ENCODE data around the gene NEURL3. TPM values are rescaled to one million over a fixed set of nuclear protein-coding genes. Genes with fewer than 3 reads are reported as not detected.

The NEURL3 gene
- total RNA-seq, 1 donor from 2014 or later: not detected

DNA sequence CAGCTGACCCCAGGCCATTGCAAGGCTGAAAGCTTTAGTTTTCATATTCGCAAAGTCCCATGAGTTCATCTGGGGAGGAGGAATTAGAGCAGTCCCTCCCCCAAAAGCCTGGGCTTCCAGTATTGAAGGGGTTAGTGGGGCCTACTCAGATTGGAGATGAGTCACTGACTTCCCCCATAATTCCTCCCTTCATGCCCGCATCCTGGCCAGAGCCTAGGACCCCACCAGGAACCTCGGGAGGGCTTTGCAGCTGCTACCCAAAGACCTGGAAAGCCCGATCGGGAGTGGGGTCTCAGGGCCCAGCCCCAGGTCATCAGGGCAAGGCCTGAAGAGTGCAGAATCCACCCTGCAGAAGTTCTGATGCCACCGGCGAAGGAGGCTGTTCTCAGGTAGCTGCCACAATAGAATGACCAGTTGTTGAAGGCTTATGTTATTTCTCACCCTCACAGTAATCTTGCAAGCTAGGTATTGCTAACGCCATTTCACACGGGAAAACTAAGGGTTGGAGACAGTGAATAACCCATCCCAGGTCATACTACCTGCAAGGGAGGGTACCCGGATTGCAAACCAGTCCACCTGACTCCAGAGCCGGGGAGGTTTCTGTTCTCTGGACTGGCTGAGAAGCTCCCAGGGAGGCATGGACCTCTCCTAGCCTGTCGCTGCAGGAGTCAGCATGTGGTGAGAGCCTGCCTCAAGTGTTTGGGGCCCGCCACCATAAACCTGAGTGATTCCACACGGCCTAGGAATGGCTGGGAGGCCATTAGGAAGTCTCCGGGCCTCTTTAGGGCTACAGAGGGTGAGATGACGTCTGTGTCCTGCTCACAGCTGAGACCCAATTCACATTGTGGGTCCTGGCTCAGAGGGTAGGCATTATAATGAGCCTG, 25.6 kb upstream of the NEURL3 start:
- no peak for DNase-seq (ENCODE audit: low spot score)
- no peaks in the 10 kb centered on the region for H3K9me3 Mint-ChIP-seq (ENCODE audit: low read depth)
- peaks cover 8% of the 10 kb centered on the region for H3K27me3 Mint-ChIP-seq (ENCODE audit: low read depth)
- H3K36me3 Mint-ChIP-seq (ENCODE audit: low read depth): no peaks in the 10 kb centered on the region
- H3K4me1 Mint-ChIP-seq (ENCODE audit: low read depth): peaks cover 69% of the 10 kb centered on the region
- H3K4me3 Mint-ChIP-seq (ENCODE audit: unreplicated experiment): no peak overlapping the region
- H3K27ac Mint-ChIP-seq (ENCODE audit: unreplicated experiment): peak overlapping the region; percentile 98
- TF ChIP-seq, protein P1, sequence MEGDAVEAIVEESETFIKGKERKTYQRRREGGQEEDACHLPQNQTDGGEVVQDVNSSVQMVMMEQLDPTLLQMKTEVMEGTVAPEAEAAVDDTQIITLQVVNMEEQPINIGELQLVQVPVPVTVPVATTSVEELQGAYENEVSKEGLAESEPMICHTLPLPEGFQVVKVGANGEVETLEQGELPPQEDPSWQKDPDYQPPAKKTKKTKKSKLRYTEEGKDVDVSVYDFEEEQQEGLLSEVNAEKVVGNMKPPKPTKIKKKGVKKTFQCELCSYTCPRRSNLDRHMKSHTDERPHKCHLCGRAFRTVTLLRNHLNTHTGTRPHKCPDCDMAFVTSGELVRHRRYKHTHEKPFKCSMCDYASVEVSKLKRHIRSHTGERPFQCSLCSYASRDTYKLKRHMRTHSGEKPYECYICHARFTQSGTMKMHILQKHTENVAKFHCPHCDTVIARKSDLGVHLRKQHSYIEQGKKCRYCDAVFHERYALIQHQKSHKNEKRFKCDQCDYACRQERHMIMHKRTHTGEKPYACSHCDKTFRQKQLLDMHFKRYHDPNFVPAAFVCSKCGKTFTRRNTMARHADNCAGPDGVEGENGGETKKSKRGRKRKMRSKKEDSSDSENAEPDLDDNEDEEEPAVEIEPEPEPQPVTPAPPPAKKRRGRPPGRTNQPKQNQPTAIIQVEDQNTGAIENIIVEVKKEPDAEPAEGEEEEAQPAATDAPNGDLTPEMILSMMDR (IDR thresholded peaks at IDR 0.05): no peak

DNA sequence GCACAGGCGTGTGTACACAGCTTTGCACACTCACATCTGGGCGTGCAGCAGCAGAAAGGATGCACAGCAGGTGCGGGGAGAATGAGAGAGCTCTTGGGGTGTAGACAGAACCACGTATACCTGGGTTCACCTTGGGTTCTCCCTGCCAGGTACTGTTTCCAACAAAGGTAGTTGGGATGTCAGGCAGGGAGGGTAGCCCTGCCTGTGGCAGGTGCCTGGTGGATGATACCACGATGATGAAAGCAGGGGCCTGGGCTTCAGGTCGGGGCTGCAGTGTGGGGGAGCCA, 24.9 kb upstream of the NEURL3 start:
- Mint-ChIP-seq H3K9me3 (ENCODE audit: low read depth) (no peaks in the 10 kb centered on the region), H3K4me3 (ENCODE audit: unreplicated experiment) (no peak overlapping the region), H3K27me3 (ENCODE audit: low read depth) (peaks cover 8% of the 10 kb centered on the region), H3K36me3 (ENCODE audit: low read depth) (no peaks in the 10 kb centered on the region), H3K27ac (ENCODE audit: unreplicated experiment) (no peak overlapping the region), H3K4me1 (ENCODE audit: low read depth) (peaks cover 69% of the 10 kb centered on the region)
- no peak for DNase-seq (ENCODE audit: low spot score)
- TF ChIP-seq, protein P1 (IDR thresholded peaks at IDR 0.05): no peak

DNA sequence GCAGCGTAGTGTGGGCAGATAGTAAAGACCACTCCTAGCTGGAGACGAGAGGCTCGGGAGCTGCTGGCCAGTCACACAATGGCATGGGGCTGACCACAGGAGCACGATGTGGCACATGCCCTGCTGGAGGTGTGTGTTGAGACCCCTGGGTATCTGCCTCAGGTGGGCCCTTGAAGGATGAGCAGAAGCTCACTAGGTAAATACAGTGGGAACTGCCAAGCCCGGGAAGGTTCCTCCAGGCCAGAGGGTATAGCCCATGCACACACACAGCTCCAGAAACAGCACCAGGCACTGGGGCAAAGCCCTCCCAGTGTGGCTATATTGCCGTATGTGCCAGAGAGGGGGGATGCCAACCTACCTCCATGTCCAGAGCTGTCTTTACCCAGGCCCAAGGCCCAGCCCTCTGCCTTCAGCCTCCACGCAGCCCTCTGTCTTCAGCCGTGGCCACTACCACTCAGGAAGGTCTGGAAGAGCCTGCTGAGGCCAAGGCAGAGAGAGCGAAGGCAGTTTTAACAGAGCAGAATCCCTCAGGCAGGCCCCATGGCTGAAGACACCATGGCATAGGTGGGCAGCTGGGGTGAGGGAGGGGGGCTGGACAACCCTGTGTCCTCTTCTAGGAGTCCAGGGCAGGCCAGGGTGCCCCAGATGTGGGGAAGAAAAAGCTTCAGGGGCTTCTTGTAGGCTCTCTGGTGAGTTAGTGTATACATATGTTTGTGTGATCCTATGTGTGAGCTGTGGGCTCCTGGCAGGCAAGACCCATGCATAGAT, 24.4 kb upstream of the NEURL3 start:
- H3K36me3 Mint-ChIP-seq (ENCODE audit: low read depth): no peaks in the 10 kb centered on the region
- H3K9me3 Mint-ChIP-seq (ENCODE audit: low read depth): no peaks in the 10 kb centered on the region
- peaks cover 66% of the 10 kb centered on the region for H3K4me1 Mint-ChIP-seq (ENCODE audit: low read depth)
- H3K4me3 Mint-ChIP-seq (ENCODE audit: unreplicated experiment): no peak overlapping the region
- DNase-seq (ENCODE audit: low spot score): no peak
- TF ChIP-seq, protein P1 (IDR thresholded peaks at IDR 0.05): no peak
- peaks cover 9% of the 10 kb centered on the region for H3K27me3 Mint-ChIP-seq (ENCODE audit: low read depth)
- H3K27ac Mint-ChIP-seq (ENCODE audit: unreplicated experiment): peak overlapping the region; percentile 90

DNA sequence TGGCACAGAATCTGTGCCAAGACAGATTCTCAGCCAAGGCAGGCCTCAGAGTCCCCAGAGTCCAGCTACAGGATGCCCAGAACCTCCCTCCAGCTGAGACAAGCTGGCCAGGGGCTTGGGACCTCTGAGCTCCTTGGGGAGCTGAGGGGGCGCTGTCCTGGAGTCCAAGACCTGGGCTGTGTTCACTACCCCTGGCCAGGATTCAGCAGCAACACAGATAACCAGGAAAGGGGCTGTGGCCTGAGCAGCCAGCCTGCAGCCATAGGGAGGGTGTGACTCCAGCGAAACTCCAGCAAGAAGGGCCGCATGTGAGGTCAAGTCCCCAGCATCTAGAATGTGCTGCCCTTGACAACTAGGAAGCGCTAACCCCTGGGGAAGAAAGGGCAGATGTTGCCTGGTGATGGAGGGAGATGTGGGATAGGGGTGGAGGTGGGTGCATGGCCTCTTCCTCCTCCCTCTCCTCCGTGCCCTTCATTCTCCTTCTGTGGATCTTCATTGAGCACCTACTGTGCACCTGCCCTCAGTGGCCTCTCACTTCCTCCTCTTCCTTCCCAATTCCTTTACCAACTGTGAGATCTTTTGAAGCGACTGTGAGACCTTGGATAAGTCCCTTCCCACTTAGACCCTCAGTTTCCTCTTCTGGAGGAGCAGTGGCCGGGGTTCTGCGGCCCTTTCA, 23.7 kb upstream of the NEURL3 start:
- Mint-ChIP-seq H3K27me3 (ENCODE audit: low read depth) (peaks cover 11% of the 10 kb centered on the region), H3K4me3 (ENCODE audit: unreplicated experiment) (peak overlapping the region; percentile 59), H3K27ac (ENCODE audit: unreplicated experiment) (peak overlapping the region; percentile 90), H3K9me3 (ENCODE audit: low read depth) (no peaks in the 10 kb centered on the region), H3K4me1 (ENCODE audit: low read depth) (peaks cover 59% of the 10 kb centered on the region), H3K36me3 (ENCODE audit: low read depth) (no peaks in the 10 kb centered on the region)
- DNase-seq (ENCODE audit: low spot score): no peak
- TF ChIP-seq, protein P1 (IDR thresholded peaks at IDR 0.05): no peak

Measured in chondrocyte (in vitro differentiated cells).